ENCODE results near the gene ZNF41. TPM values are rescaled to one million over a fixed set of nuclear protein-coding genes. Genes with fewer than 3 reads are reported as not detected.

ZNF41 gene
- polyA plus RNA-seq (2013, experiment 1 of 2): 3.2 TPM
- 2.8 TPM for polyA plus RNA-seq (2013, experiment 2 of 2)

- Histone ChIP-seq H4K8ac (ENCODE audit: low read depth, low read length) (no peak within 1 kb of the TSS), H3K14ac (ENCODE audit: low read length) (no peak within 1 kb of the TSS), H2AFZ (ENCODE audit: low read length) (peak within 1 kb of the TSS; percentile 81), H2BK5ac (ENCODE audit: low read length) (peak within 1 kb of the TSS; percentile 82), H3K79me1 (ENCODE audit: low read depth, low read length) (peaks cover 3% of the 10 kb centered on the region), H2BK120ac (ENCODE audit: low read depth, low read length) (no peak within 1 kb of the TSS), H3K9ac (ENCODE audit: low read depth, low read length, poor library complexity) (peak within 1 kb of the TSS; percentile 77), H3K9me3 (replicated peaks in 1 of 2; ENCODE audit: control insufficient read depth in 2 of 2, insufficient read depth in 1 of 2, low read depth in 1 of 2, low read length in 2 of 2) (no peaks in the 10 kb centered on the region), H3K27ac (replicated peaks; ENCODE audit: low read length) (peak within 1 kb of the TSS; percentile 90), H3K4me3 (ENCODE audit: low read length in 2 of 2) (peak within 1 kb of the TSS; percentile 72 to 92), H2BK15ac (ENCODE audit: low read length) (no peak within 1 kb of the TSS), H3K4ac (ENCODE audit: low read length) (no peak within 1 kb of the TSS), H2BK12ac (ENCODE audit: low read length) (no peak within 1 kb of the TSS), H3K18ac (ENCODE audit: low read length) (peak within 1 kb of the TSS; percentile 90), H3K4me1 (ENCODE audit: control insufficient read depth in 2 of 2, insufficient read depth in 1 of 2, low read depth in 1 of 2, low read length in 2 of 2) (peaks cover 0 to 3% of the 10 kb centered on the region in 2 donors), H3K4me2 (ENCODE audit: insufficient read depth, low read length, poor library complexity, severe bottlenecking) (peak within 1 kb of the TSS; percentile 49), H3K27me3 (ENCODE audit: control insufficient read depth in 3 of 3, insufficient read depth in 3 of 3, low read depth in 1 of 3, low read length in 3 of 3) (no peaks in the 10 kb centered on the region), H3K23ac (ENCODE audit: low read depth, low read length, poor library complexity) (peak within 1 kb of the TSS; percentile 65), H2AK5ac (ENCODE audit: low read depth, low read length) (no peak within 1 kb of the TSS), H3K36me3 (replicated peaks in 1 of 2; ENCODE audit: control insufficient read depth in 2 of 2, insufficient read depth in 2 of 2, low read length in 2 of 2) (no peaks in the 10 kb centered on the region), H4K91ac (ENCODE audit: low read depth, low read length, poor library complexity) (no peak within 1 kb of the TSS)
- WGBS, 2 donors (ENCODE audit: extremely low coverage in 2 of 2, insufficient read length in 2 of 2, insufficient replicate concordance in 1 of 2): no CpG with 5 or more reads among the region's 77 CpGs
- DNase-seq (ENCODE audit: low spot score): peak; percentile 56
Observed at GRCh38 chrX:47482512-47483305, at the start of gene ZNF41. ZNF41 (minus strand) TSS chrX:47483222; CDS start chrX:47467481, 15,741 bp downstream.

GRCh38 chrX:47530049-47530448, 47.0 kb upstream of the ZNF41 start:
- H3K18ac ChIP-seq (ENCODE audit: low read length): no peak overlapping the region
- H3K23ac ChIP-seq (ENCODE audit: low read depth, low read length, poor library complexity): no peak overlapping the region
- no peak overlapping the region for H2BK12ac ChIP-seq (ENCODE audit: low read length)
- no peak overlapping the region for H4K91ac ChIP-seq (ENCODE audit: low read depth, low read length, poor library complexity)
- H2AFZ ChIP-seq (ENCODE audit: low read length): no peak overlapping the region
- no peak overlapping the region for H2BK15ac ChIP-seq (ENCODE audit: low read length)
- H3K4ac ChIP-seq (ENCODE audit: low read length): no peak overlapping the region
- peaks cover 0 to 3% (median 0%) of the 10 kb centered on the region in 3 experiments for H3K27me3 ChIP-seq (ENCODE audit: control insufficient read depth in 3 of 3, insufficient read depth in 3 of 3, low read depth in 1 of 3, low read length in 3 of 3)
- no peak overlapping the region for H3K9ac ChIP-seq (ENCODE audit: low read depth, low read length, poor library complexity)
- H3K9me3 ChIP-seq (replicated peaks in 1 of 2; ENCODE audit: control insufficient read depth in 2 of 2, insufficient read depth in 1 of 2, low read depth in 1 of 2, low read length in 2 of 2): no peaks in the 10 kb centered on the region
- no peak overlapping the region for H4K8ac ChIP-seq (ENCODE audit: low read depth, low read length)
- no peaks in the 10 kb centered on the region for H3K36me3 ChIP-seq (replicated peaks in 1 of 2; ENCODE audit: control insufficient read depth in 2 of 2, insufficient read depth in 2 of 2, low read length in 2 of 2)
- no CpG with 5 or more reads among the region's 6 CpGs for WGBS, 2 donors (ENCODE audit: extremely low coverage in 2 of 2, insufficient read length in 2 of 2, insufficient replicate concordance in 1 of 2)
- H3K14ac ChIP-seq (ENCODE audit: low read length): no peak overlapping the region
- no peak overlapping the region for H2BK120ac ChIP-seq (ENCODE audit: low read depth, low read length)
- no peaks in the 10 kb centered on the region for H3K4me1 ChIP-seq (ENCODE audit: control insufficient read depth in 2 of 2, insufficient read depth in 1 of 2, low read depth in 1 of 2, low read length in 2 of 2)
- no peaks in the 10 kb centered on the region for H3K79me1 ChIP-seq (ENCODE audit: low read depth, low read length)
- no peak overlapping the region for H3K27ac ChIP-seq (replicated peaks; ENCODE audit: low read length)
- DNase-seq (ENCODE audit: low spot score): no peak
- no peak overlapping the region for H3K4me3 ChIP-seq (ENCODE audit: low read length in 2 of 2)
- no peak overlapping the region for H2BK5ac ChIP-seq (ENCODE audit: low read length)
- H3K4me2 ChIP-seq (ENCODE audit: insufficient read depth, low read length, poor library complexity, severe bottlenecking): no peak overlapping the region
- H2AK5ac ChIP-seq (ENCODE audit: low read depth, low read length): no peak overlapping the region

GRCh38 chrX:47529548-47529947, 46.5 kb upstream of the ZNF41 start:
- H3K23ac ChIP-seq (ENCODE audit: low read depth, low read length, poor library complexity): no peak overlapping the region
- H3K36me3 ChIP-seq (replicated peaks in 1 of 2; ENCODE audit: control insufficient read depth in 2 of 2, insufficient read depth in 2 of 2, low read length in 2 of 2): no peaks in the 10 kb centered on the region
- no peaks in the 10 kb centered on the region for H3K9me3 ChIP-seq (replicated peaks in 1 of 2; ENCODE audit: control insufficient read depth in 2 of 2, insufficient read depth in 1 of 2, low read depth in 1 of 2, low read length in 2 of 2)
- H3K4me3 ChIP-seq (ENCODE audit: low read length in 2 of 2): no peak overlapping the region
- H3K79me1 ChIP-seq (ENCODE audit: low read depth, low read length): no peaks in the 10 kb centered on the region
- no CpG with 5 or more reads among the region's 8 CpGs for WGBS, 2 donors (ENCODE audit: extremely low coverage in 2 of 2, insufficient read length in 2 of 2, insufficient replicate concordance in 1 of 2)
- no peak overlapping the region for H3K4ac ChIP-seq (ENCODE audit: low read length)
- no peak overlapping the region for H2BK15ac ChIP-seq (ENCODE audit: low read length)
- no peak overlapping the region for H3K4me2 ChIP-seq (ENCODE audit: insufficient read depth, low read length, poor library complexity, severe bottlenecking)
- H3K27me3 ChIP-seq (ENCODE audit: control insufficient read depth in 3 of 3, insufficient read depth in 3 of 3, low read depth in 1 of 3, low read length in 3 of 3): peaks cover 0 to 3% (median 0%) of the 10 kb centered on the region in 3 experiments
- no peak overlapping the region for H3K27ac ChIP-seq (replicated peaks; ENCODE audit: low read length)
- no peak overlapping the region for H2BK120ac ChIP-seq (ENCODE audit: low read depth, low read length)
- H2AK5ac ChIP-seq (ENCODE audit: low read depth, low read length): no peak overlapping the region
- no peak overlapping the region for H3K9ac ChIP-seq (ENCODE audit: low read depth, low read length, poor library complexity)
- no peak overlapping the region for H3K18ac ChIP-seq (ENCODE audit: low read length)
- no peak overlapping the region for H2BK5ac ChIP-seq (ENCODE audit: low read length)
- H2AFZ ChIP-seq (ENCODE audit: low read length): no peak overlapping the region
- no peaks in the 10 kb centered on the region for H3K4me1 ChIP-seq (ENCODE audit: control insufficient read depth in 2 of 2, insufficient read depth in 1 of 2, low read depth in 1 of 2, low read length in 2 of 2)
- H4K91ac ChIP-seq (ENCODE audit: low read depth, low read length, poor library complexity): no peak overlapping the region
- no peak overlapping the region for H4K8ac ChIP-seq (ENCODE audit: low read depth, low read length)
- H2BK12ac ChIP-seq (ENCODE audit: low read length): no peak overlapping the region
- H3K14ac ChIP-seq (ENCODE audit: low read length): no peak overlapping the region
- DNase-seq (ENCODE audit: low spot score): no peak

- Histone ChIP-seq H3K27ac (replicated peaks; ENCODE audit: low read length) (no peak overlapping the region), H3K4ac (ENCODE audit: low read length) (no peak overlapping the region), H2BK15ac (ENCODE audit: low read length) (no peak overlapping the region), H2BK5ac (ENCODE audit: low read length) (no peak overlapping the region), H3K4me1 (ENCODE audit: control insufficient read depth in 2 of 2, insufficient read depth in 1 of 2, low read depth in 1 of 2, low read length in 2 of 2) (no peaks in the 10 kb centered on the region), H3K18ac (ENCODE audit: low read length) (peak overlapping the region; percentile 71), H3K79me1 (ENCODE audit: low read depth, low read length) (no peaks in the 10 kb centered on the region), H3K4me2 (ENCODE audit: insufficient read depth, low read length, poor library complexity, severe bottlenecking) (peak overlapping the region; percentile 66), H3K14ac (ENCODE audit: low read length) (no peak overlapping the region), H2AK5ac (ENCODE audit: low read depth, low read length) (no peak overlapping the region), H2BK12ac (ENCODE audit: low read length) (no peak overlapping the region), H4K91ac (ENCODE audit: low read depth, low read length, poor library complexity) (no peak overlapping the region), H2BK120ac (ENCODE audit: low read depth, low read length) (no peak overlapping the region), H3K27me3 (ENCODE audit: control insufficient read depth in 3 of 3, insufficient read depth in 3 of 3, low read depth in 1 of 3, low read length in 3 of 3) (peaks cover 0 to 3% (median 2%) of the 10 kb centered on the region in 3 experiments), H3K23ac (ENCODE audit: low read depth, low read length, poor library complexity) (no peak overlapping the region), H3K9ac (ENCODE audit: low read depth, low read length, poor library complexity) (peak overlapping the region; percentile 21), H3K4me3 (ENCODE audit: low read length in 2 of 2) (peak overlapping the region; percentile 45 to 80), H3K36me3 (replicated peaks in 1 of 2; ENCODE audit: control insufficient read depth in 2 of 2, insufficient read depth in 2 of 2, low read length in 2 of 2) (no peaks in the 10 kb centered on the region), H4K8ac (ENCODE audit: low read depth, low read length) (no peak overlapping the region), H2AFZ (ENCODE audit: low read length) (peak overlapping the region; percentile 96), H3K9me3 (replicated peaks in 1 of 2; ENCODE audit: control insufficient read depth in 2 of 2, insufficient read depth in 1 of 2, low read depth in 1 of 2, low read length in 2 of 2) (no peaks in the 10 kb centered on the region)
- DNase-seq (ENCODE audit: low spot score): no peak
- no CpG with 5 or more reads among the region's 34 CpGs for WGBS, 2 donors (ENCODE audit: extremely low coverage in 2 of 2, insufficient read length in 2 of 2, insufficient replicate concordance in 1 of 2)
Observed at GRCh38 chrX:47523713-47524166, 40.7 kb upstream of the ZNF41 start.

Data from neuronal stem cell (in vitro differentiated cells).